GM18951 (cell line): ENCODE measurements around the gene SLC20A1.

Source experiments
- POLR2A ChIP-seq: IDR thresholded peaks from 4 replicates; pipeline ENCODE4 v1.6.1; 2011; ENCODE audit warnings: mild to moderate bottlenecking; ENCODE audit not compliant: insufficient read length, insufficient read depth; ENCODE audit errors: extremely low read depth
- in situ Hi-C: fragments of 300-500 bp; cut with MboI; formaldehyde crosslinking; loops from one replicate; pipeline ENCODE4 v1.12.0; 2022; ENCODE audit warnings: low sequenced_read_pairs, mixed read lengths, inconsistent platforms; ENCODE audit not compliant: unreplicated experiment

The SLC20A1 gene

GRCh38 chr2:112669667-112670066 is 23.9 kb downstream of the SLC20A1 start:
- in situ Hi-C loops: no loop called here
- TF ChIP-seq POLR2A: no peak

- TF ChIP-seq POLR2A: no peak
- in situ Hi-C loops: no loop called here
Measured at GRCh38 chr2:112670252-112671022, 24.7 kb downstream of the SLC20A1 start.

DNA sequence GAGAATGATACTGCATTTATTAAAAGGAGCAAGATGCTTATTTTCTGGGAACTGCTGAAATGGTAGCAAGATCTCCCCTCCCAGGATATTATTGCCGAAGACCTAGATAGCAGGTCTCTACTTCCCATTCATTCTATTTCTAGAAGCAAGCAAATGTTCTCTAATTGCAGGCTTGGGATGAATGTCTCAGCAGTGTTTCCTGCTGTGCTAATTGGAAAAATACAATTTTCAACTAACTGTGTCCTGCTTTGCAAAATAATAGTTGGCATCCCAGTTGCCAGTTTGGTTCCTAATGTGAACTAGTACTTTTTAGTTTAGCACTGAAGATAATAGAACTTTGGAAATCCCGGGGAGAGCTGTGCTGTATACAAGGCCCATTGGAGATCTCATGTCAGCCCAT is 26.1 kb downstream of the SLC20A1 start:
- in situ Hi-C loops: no loop called here
- no peak for TF ChIP-seq POLR2A

GRCh38 chr2:112673008-112673407 is 27.3 kb downstream of the SLC20A1 start:
- in situ Hi-C loops: no loop called here
- no peak for TF ChIP-seq POLR2A

DNA sequence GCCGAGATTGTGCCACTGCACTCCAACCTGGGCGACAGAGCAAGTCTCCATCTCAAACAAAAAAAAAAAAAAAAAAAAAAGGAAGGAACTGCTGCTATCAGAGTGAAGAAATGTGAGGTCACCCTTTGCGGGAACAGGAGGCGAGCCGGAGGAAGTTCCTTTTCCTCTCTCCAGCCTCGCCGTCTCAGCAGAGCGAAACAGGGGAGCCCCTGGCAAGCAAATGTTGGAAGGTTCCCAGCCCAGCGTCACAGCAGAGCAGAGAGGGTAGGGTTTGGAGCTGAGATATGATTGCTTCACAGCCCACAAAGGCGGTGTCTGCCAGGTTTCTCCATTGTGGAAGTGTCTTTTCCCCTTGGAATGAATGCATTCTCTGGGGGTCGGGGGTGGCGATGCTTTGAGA is 28.5 kb downstream of the SLC20A1 start:
- no peak for TF ChIP-seq POLR2A
- in situ Hi-C loops: no loop called here

DNA sequence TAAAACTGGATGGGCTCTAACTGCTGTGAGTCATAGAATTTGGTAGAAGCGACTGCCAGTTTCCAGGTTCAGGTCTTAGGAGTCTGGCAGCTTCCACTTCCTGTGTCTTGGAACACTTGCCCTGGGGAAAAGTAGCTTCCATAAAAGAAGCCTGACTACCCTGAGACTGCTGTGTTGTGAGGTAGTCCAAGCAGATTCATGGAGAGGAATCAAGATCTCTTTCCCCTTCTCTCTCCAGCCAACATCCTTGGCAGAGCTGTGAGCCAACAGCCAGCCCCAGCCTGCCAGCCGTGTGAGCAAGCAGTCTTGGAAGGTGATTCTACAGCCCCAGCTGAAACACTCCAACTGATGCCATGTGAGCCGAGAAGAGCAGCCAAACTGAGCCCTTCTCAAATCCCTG is 33.7 kb downstream of the SLC20A1 start:
- in situ Hi-C loops: no loop called here
- no peak for TF ChIP-seq POLR2A

DNA sequence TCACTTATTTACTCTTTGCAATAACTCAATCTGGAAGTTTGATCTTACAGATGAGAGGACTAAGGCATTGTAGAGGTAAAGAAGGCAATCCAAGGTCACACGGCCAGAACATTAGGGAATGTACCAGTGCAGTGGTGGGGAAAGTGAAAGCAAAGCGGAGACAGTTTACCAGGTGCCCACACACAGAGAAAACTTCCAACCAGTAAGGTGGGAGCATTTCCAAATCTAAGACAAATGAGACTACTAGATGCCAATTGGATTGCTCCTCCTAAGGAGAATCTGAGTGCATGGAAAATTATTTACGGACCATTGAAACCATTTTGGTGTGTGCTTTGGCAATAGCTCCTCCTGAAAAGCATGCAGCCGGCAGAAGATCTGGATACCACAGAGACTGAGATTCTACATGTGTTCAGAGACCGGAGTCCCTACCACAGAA is 34.9 kb downstream of the SLC20A1 start:
- in situ Hi-C loops: no loop called here
- no peak for TF ChIP-seq POLR2A

DNA sequence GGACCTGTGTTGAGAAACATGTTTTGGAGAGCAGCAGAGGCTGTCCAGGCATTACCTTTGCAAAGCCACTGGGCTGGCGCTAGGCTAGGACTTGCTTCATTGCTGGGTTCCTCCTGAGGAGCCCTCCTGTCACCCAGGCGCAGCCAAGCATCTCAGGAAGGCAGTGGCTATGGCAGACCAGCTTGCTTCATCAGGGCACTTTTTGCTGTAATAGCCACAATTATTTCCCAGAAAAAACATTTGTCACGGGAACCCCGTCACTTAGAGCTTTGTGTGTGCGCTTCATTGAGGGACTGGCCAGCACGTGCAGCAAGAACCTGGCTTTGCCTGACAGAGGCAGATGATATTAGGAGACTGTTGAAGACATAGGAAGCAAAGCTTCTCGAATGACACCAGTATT is 36.4 kb downstream of the SLC20A1 start:
- in situ Hi-C loops: no loop called here
- TF ChIP-seq POLR2A: no peak

DNA sequence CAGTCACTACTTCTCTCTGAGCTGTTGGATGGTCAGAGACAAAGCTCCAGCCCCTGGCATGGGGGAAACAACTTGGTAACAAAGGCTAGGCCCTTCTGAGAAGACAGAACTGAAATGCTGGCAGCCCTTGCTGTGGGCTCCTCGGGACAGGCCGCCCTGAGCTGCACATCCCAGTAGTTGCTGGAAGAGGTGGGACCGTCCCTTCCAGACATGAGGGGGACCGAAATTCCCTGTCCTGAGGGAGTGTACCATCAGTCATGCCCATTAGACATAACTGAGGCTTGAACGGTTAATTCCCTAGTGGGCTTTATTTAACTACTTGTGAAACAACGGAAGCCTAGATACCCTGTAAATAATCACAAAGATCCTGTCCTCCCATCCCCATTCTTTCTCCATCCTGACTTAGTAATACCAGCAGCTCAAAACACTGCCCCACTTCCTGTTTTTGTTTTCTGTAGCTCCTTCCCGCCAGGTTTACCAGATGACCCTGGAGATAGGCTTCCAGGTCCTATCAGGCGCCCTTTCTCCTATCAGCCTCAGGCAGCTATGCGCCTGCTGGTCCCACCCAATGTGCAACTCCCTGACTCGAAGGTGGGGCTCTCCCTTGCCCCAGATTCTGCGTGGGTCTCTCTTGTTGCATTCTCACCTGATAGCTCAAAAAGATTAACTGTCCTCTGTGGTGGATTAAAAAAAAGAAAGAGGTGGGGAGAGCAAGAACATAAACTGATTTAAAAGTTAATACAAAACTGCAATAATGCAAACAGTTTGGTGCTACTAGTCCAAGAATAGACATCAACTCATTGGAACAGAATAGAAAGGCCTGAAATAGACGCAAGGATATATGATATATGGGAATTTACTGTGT is 38.0 kb downstream of the SLC20A1 start:
- TF ChIP-seq POLR2A: no peak
- in situ Hi-C loops: no loop called here

- TF ChIP-seq POLR2A: no peak
- in situ Hi-C loops: no loop called here
Measured at GRCh38 chr2:112684415-112684775, 38.7 kb downstream of the SLC20A1 start.

DNA sequence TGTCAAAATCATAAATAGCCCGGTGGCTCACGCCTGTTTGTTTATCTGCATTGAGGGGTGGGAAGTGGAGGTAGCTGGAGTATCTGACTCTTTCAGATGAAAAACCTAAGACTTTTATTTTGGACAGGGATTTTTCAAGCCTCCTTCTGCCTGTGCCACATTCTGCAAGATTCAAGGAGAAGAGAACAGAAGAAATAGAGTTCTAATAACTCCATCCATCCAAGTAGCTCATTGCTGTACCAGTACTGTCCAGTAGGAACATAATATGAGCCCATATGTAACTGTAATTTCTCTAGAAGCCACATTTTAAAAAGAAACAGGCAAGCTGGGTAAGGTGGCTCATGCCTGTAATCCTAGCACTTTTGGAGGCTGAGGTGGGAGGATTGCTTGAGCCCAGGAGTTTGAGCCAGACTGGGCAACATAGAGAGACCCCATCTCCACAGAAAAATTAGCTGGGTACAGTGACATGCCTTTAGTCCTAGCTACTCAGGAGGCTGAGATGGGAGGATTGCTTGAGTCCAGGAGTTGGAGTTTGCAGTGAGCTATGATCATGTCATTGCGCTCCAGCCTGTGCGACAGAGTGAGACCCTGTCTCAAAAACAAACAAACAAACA is 39.6 kb downstream of the SLC20A1 start:
- in situ Hi-C loops: no loop called here
- TF ChIP-seq POLR2A: no peak

GRCh38 chr2:112686348-112687217 is 40.8 kb downstream of the SLC20A1 start:
- in situ Hi-C loops: no loop called here
- no peak for TF ChIP-seq POLR2A

GRCh38 chr2:112687522-112687921 is 41.8 kb downstream of the SLC20A1 start:
- in situ Hi-C loops: no loop called here
- no peak for TF ChIP-seq POLR2A
